Activated CD4-positive, alpha-beta T cell treated with anti-CD3 and anti-CD28 coated beads for 4 hours (primary cell): ENCODE data around the gene ABCA9.
"Not testable (repeated sequence)": the region's sequence is repeated elsewhere in the genome, so short reads cannot be mapped to it uniquely, and the experiment has no call there.

Source experiments
- DNase-seq, 2 donors: peaks; one replicate each; pipeline ENCODE4 v3.0.0-alpha.2; 2020

ABCA9 gene

GRCh38 chr17:68944435-68945035, 116.2 kb downstream of the ABCA9 start:
- no peak for DNase-seq

- DNase-seq, result not testable (repeated sequence)
Observed at GRCh38 chr17:68943812-68944182, 116.9 kb downstream of the ABCA9 start.

GRCh38 chr17:68943123-68943811, 117.5 kb downstream of the ABCA9 start:
- no peak for DNase-seq

- no peak for DNase-seq
Observed at GRCh38 chr17:68942389-68942788, 118.3 kb downstream of the ABCA9 start.

- DNase-seq, result no peak
Observed at GRCh38 chr17:68941761-68942160, 119.0 kb downstream of the ABCA9 start.

- DNase-seq, result no peak
Observed at GRCh38 chr17:68939195-68939594, 121.5 kb downstream of the ABCA9 start.

- no peak for DNase-seq
Observed at GRCh38 chr17:68937890-68938514, 122.7 kb downstream of the ABCA9 start.

GRCh38 chr17:68927516-68927915, 133.2 kb downstream of the ABCA9 start:
- DNase-seq, result no peak

GRCh38 chr17:68924793-68925720, 135.7 kb downstream of the ABCA9 start:
- no peak for DNase-seq
